Mesothelial cell of epicardium (in vitro differentiated cells): ENCODE measurements around the gene CASZ1. TPM values are rescaled to one million over a fixed set of nuclear protein-coding genes. Genes with fewer than 3 reads are reported as not detected.

Experiments
- DNase-seq, 2 experiments: peaks; one replicate each; pipeline ENCODE4 v3.0.0; 2021; ENCODE audit warnings: low spot score in 2 of 2; ENCODE audit not compliant: unreplicated experiment in 2 of 2
- H3K27ac Mint-ChIP-seq: 2 replicates; pipeline ENCODE4 v1.8.0; 2021; ENCODE audit warnings: mixed read lengths
- H3K27me3 Mint-ChIP-seq: 2 replicates; pipeline ENCODE4 v1.8.0; 2021; ENCODE audit warnings: low read depth, mixed read lengths
- H3K36me3 Mint-ChIP-seq: 2 replicates; pipeline ENCODE4 v1.8.0; 2021; ENCODE audit warnings: mixed read lengths
- H3K4me1 Mint-ChIP-seq: 2 replicates; pipeline ENCODE4 v1.8.0; 2021; ENCODE audit warnings: mixed read lengths
- H3K4me3 Mint-ChIP-seq: 2 replicates; pipeline ENCODE4 v1.8.0; 2021; ENCODE audit warnings: mild to moderate bottlenecking, moderate library complexity, mixed read lengths
- H3K9me3 Mint-ChIP-seq: 2 replicates; pipeline ENCODE4 v1.8.0; 2021; ENCODE audit warnings: mixed read lengths
- total RNA-seq: library from RNA; stranded (reverse); gene quantifications from 3 replicates; pipeline ENCODE4 v1.2.1, GENCODE V29; 2021
- TF ChIP-seq, protein P1 (sequence below): fragments of 200-600 bp; sonication (generic); IDR thresholded peaks from one replicate; pipeline ENCODE4 v1.5.0; 2021; ENCODE audit warnings: antibody characterized with exemption; ENCODE audit not compliant: unreplicated experiment

The CASZ1 gene
- total RNA-seq, 1 donor from 2014 or later, result 8.9 TPM

DNA sequence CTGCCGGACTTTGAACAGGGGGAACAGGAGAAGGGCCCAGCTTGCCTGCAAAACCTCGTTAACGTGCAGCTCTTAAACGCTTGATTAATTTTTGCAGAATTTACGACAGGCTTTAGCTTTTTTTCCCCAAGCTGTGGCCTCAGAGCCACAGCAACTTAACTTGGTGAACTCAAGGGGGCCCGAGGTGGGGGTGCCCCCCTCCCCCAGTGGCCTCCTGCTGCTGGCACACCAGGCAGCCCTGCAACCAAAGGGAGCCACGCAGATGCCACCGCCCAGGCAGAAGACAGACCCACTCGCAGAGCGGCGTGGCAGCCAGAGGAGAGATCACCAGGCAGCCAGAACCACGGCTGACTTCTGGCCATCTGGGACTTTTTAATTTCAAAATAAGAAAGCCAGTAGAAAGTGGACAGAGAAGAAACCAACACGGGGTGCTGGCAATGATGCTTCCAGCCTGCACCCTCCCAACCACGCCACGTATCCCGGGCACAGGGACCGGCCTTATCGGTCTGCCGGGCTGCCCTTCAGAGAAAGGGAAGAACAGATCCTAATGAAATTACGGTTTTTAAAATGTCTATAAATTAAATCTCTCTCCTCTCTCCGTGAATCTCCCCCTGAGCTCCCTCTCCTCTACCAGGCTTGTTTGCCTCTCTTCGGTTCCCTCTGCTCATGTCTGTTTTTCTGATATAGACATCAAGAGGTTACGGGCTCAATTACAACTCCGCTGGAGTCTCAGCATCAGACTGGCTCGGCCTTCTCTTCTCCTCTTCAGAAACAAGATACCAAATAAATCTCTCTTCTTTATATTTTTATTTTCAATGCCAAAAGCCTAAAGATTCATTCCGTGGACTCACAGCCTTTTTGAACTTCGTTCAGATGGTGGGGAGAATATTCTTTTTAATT, 6.4 kb downstream of the CASZ1 start:
- peaks cover 18% of the 10 kb centered on the region for H3K4me1 Mint-ChIP-seq
- H3K27ac Mint-ChIP-seq, result no peak overlapping the region
- no peak for DNase-seq
- no peak overlapping the region for H3K4me3 Mint-ChIP-seq
- TF ChIP-seq, protein P1, sequence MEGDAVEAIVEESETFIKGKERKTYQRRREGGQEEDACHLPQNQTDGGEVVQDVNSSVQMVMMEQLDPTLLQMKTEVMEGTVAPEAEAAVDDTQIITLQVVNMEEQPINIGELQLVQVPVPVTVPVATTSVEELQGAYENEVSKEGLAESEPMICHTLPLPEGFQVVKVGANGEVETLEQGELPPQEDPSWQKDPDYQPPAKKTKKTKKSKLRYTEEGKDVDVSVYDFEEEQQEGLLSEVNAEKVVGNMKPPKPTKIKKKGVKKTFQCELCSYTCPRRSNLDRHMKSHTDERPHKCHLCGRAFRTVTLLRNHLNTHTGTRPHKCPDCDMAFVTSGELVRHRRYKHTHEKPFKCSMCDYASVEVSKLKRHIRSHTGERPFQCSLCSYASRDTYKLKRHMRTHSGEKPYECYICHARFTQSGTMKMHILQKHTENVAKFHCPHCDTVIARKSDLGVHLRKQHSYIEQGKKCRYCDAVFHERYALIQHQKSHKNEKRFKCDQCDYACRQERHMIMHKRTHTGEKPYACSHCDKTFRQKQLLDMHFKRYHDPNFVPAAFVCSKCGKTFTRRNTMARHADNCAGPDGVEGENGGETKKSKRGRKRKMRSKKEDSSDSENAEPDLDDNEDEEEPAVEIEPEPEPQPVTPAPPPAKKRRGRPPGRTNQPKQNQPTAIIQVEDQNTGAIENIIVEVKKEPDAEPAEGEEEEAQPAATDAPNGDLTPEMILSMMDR, result no peak
- no peaks in the 10 kb centered on the region for H3K36me3 Mint-ChIP-seq
- peaks cover 53% of the 10 kb centered on the region for H3K27me3 Mint-ChIP-seq
- H3K9me3 Mint-ChIP-seq, result no peaks in the 10 kb centered on the region

DNA sequence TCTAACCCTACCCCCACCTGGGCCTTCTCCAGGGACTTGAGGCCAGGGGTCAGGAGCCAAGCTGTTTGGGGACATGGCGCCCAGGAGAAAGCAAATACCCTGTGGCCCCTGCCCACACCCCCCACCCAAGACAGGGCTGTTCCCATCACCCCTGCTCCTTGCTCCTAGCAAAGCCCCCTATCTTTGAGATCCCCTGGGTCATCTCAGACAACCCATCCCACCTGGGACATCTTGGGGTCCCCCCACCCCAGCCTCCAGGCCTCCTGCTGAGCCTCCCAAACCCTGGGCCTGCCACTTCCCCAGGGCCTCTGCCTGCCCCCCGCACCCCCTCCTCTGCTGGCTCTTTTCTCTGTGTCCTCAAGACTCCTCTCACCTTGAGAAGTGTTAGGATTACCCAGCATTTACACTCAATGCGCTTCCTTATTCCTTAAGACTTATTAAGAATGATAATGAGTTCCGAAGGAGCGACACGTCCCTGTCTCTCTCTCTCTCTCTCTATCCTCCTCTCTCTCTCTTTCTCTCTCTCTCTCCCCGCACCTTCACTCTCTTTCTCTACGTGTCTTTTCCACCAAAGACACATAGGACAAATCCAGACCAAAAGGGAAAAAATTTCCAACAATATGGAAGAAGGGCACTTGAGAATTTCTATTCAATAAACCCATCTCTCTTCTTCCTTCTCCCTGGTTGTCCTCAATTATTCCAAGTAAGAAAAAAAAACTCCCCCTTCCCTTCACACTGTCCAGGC, 7.2 kb downstream of the CASZ1 start:
- H3K4me1 Mint-ChIP-seq, result peaks cover 15% of the 10 kb centered on the region

DNA sequence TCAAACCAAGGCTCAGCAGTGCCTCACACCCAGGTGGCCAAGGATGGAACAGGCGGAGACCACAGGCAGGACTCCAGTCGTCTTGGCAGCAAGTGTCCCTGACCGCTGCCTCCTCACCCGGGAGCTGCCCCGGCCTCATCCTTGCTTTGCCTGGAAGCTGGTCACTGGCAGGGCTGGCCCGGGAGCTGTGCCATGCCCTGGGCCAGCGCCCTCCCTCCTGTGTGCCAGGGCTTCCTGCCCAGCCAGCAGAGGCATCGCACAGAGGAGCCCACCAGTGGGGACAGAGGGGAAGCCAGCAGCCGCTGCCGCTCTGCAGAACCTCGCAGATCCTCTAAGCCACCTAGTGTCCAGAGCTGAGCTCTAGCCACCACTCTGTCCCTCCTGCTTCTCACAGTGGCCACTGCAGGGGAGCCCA, 7.8 kb downstream of the CASZ1 start:
- H3K27ac Mint-ChIP-seq, result no peak overlapping the region
- H3K4me3 Mint-ChIP-seq, result no peak overlapping the region
- TF ChIP-seq, protein P1, result no peak
- peaks cover 12% of the 10 kb centered on the region for H3K4me1 Mint-ChIP-seq
- peaks cover 48% of the 10 kb centered on the region for H3K27me3 Mint-ChIP-seq
- H3K9me3 Mint-ChIP-seq, result no peaks in the 10 kb centered on the region
- H3K36me3 Mint-ChIP-seq, result no peaks in the 10 kb centered on the region
- no peak for DNase-seq

More for the DNA sequence above, 7.2 kb downstream of the CASZ1 start:
- no peak overlapping the region for H3K4me3 Mint-ChIP-seq
- DNase-seq, result no peak
- H3K9me3 Mint-ChIP-seq, result no peaks in the 10 kb centered on the region
- TF ChIP-seq, protein P1, result no peak
- no peaks in the 10 kb centered on the region for H3K36me3 Mint-ChIP-seq
- no peak overlapping the region for H3K27ac Mint-ChIP-seq
- peaks cover 49% of the 10 kb centered on the region for H3K27me3 Mint-ChIP-seq

DNA sequence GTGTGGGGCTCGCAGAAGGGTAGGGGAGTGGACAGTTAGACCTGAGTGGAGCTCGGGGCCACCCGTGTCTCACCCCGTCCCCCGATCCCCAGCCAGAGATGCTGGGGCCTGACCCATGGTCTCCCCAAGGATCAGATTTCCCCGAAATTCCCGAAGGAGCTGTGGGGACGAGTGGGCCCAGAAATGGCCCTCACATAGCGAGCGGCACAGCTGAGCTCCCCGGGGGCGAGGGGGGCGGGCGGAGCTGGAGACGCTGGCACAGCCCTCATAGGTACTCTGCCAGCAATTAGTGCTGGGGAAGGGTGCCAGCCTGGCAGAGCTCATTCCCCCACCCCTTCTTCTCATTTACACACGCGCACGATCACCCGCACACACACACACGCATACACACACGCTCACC, 9.2 kb downstream of the CASZ1 start:
- Mint-ChIP-seq H3K27me3 (peaks cover 37% of the 10 kb centered on the region), H3K4me1 (peaks cover 2% of the 10 kb centered on the region), H3K36me3 (no peaks in the 10 kb centered on the region), H3K27ac (no peak overlapping the region), H3K4me3 (no peak overlapping the region), H3K9me3 (no peaks in the 10 kb centered on the region)
- no peak for DNase-seq
- TF ChIP-seq, protein P1, result no peak

DNA sequence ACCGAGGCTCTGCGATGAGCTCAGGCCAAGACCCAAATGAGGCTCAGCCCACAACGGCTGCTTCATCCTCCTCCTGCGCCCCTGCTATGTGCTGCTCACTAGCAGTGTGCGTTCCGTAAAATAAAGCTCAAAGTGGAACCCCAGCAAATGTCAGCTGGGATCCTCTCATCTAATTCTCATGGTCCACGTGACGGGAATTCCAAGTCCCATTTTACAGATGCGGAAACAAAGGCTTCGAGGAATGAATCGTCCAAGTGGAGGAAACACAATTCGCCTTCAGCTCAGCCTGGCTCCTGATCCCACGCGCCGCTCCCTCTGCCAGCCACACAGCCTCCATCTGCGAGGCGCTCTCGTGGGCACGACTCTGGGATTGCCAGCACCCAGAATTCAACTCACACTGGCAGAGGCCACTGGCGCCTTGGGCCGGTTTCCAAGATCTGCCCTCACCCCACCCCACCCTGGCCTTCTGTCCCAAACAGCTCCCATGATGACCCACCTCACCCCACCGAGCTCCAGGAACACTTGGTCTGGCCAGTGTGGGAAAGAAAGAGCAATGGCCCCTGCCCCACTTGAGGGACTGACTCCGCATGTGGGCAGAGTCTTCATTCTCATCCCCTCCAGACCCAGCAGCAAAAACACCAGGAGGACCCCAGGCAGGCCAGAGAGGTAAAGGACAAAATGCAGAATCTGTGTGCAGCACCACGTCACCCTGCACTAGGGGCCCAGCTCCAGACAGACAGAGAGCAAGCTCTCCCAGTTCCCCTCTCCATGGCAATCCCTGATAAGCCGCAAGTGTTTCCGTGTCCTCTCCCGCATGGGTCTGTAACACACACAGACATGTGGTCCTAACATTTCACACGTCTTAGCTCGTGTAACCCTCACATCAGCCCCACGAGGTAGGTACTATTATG, 10.5 kb downstream of the CASZ1 start:
- Mint-ChIP-seq H3K4me1 (peaks cover 2% of the 10 kb centered on the region), H3K27ac (no peak overlapping the region), H3K36me3 (no peaks in the 10 kb centered on the region), H3K27me3 (peaks cover 37% of the 10 kb centered on the region), H3K9me3 (no peaks in the 10 kb centered on the region), H3K4me3 (no peak overlapping the region)
- TF ChIP-seq, protein P1, result no peak
- no peak for DNase-seq
